A549 (cell line): ENCODE results near the gene NEIL3. TPM values are rescaled to one million over a fixed set of nuclear protein-coding genes. Genes with fewer than 3 reads are reported as not detected.

ENCODE experiments used
- ATAC-seq, 2 experiments: fragments of 200-7000 bp in 1 of 2; fragments of >200 bp in 1 of 2; cut with Nextera tagmentation in 1 of 2; cut with Tn5 transposase in 1 of 2; 3 replicates each; pipeline versions ENCODE4 v1.8.0 to v1.9.1; 2018 to 2020; ENCODE audit warnings: mild to moderate bottlenecking in 1 of 2, moderate library complexity in 1 of 2
- CTCF ChIA-PET: fragments of 300-600 bp; sonication (Branson Sonifier 250); formaldehyde crosslinking; extraction: SDS; loops from one replicate; lab custom pipeline; 2021; ENCODE audit warnings: antibody characterized with exemption, inconsistent platforms; lab: Yijun Ruan, JAX
- POLR2A ChIA-PET: fragments of 350-600 bp; formaldehyde crosslinking; extraction: SDS; loops from one replicate; lab custom pipeline; 2021; ENCODE audit warnings: antibody characterized with exemption, inconsistent platforms; lab: Yijun Ruan, JAX
- DNase-seq, 2 experiments: peaks; one replicate each; pipeline versions ENCODE4 v3.0.0 to v3.0.0-alpha.2; 2011 to 2016; ENCODE audit warnings: low read depth in 1 of 2, low spot score in 1 of 2
- FAIRE-seq: peaks from 2 replicates; lab custom pipeline; 2011; peaks lifted over from hg19 to GRCh38; lab: Jason Lieb, UNC
- H3K27ac ChIP-seq, 2 experiments: fragments of >200 bp; sonication (Bioruptor Twin); formaldehyde crosslinking; 3 replicates each; pipeline ENCODE4 v1.5.1; 2016 to 2017
- H3K4me1 ChIP-seq: fragments of >200 bp; sonication (Bioruptor Twin); formaldehyde crosslinking; 3 replicates; pipeline ENCODE4 v1.6.1; 2016
- H3K4me2 ChIP-seq: fragments of >200 bp; sonication (Bioruptor Twin); formaldehyde crosslinking; 3 replicates; pipeline ENCODE4 v1.6.1; 2016
- H3K4me3 ChIP-seq: fragments of >200 bp; sonication (Bioruptor Twin); formaldehyde crosslinking; 3 replicates; pipeline ENCODE4 v1.5.1; 2016
- H3K9me3 ChIP-seq: fragments of >200 bp; sonication (Bioruptor Twin); formaldehyde crosslinking; 3 replicates; pipeline ENCODE4 v1.6.1; 2016
- CBX8 ChIP-seq: fragments of 200-600 bp; sonication (generic); IDR thresholded peaks from 2 replicates; pipeline ENCODE4 v1.6.1; 2016
- CEBPB ChIP-seq, 2 experiments: fragments of >200 bp in 1 of 2; sonication (Bioruptor Twin) in 1 of 2; formaldehyde crosslinking in 1 of 2; IDR thresholded peaks; 2 replicates each; pipeline ENCODE4 v1.6.1; 2012 to 2016
- CHD2 ChIP-seq: fragments of 150-350 bp; IDR thresholded peaks from 2 replicates; pipeline ENCODE4 v1.6.1; 2014; ENCODE audit warnings: low read length; ENCODE audit not compliant: partially characterized antibody
- CTCF ChIP-seq: fragments of >200 bp; sonication (Bioruptor Twin); formaldehyde crosslinking; IDR thresholded peaks from 3 replicates; pipeline ENCODE4 v1.5.1; 2016
- EHF ChIP-seq: fragments of 250-450 bp; sonication (Bioruptor Pico); IDR thresholded peaks from 2 replicates; pipeline ENCODE4 v1.5.0; 2020; ENCODE audit warnings: mild to moderate bottlenecking
- HEYL ChIP-seq: fragments of 250-450 bp; sonication (Bioruptor Pico); IDR thresholded peaks from 2 replicates; pipeline ENCODE4 v1.8.0; 2021; ENCODE audit warnings: mild to moderate bottlenecking, moderate library complexity
- KDM5A ChIP-seq: fragments of 200-600 bp; sonication (generic); IDR thresholded peaks from 2 replicates; pipeline ENCODE4 v1.6.1; 2016; ENCODE audit warnings: antibody characterized with exemption, mild to moderate bottlenecking
- MAFK ChIP-seq: fragments of 450-650 bp; IDR thresholded peaks from 2 replicates; pipeline ENCODE4 v1.6.1; 2014; ENCODE audit not compliant: partially characterized antibody
- NPAS2 ChIP-seq: fragments of 250-450 bp; sonication (Bioruptor Pico); IDR thresholded peaks from 2 replicates; pipeline ENCODE4 v1.8.0; 2022; ENCODE audit warnings: mild to moderate bottlenecking, moderate library complexity, borderline replicate concordance
- POLR2A ChIP-seq: IDR thresholded peaks from 2 replicates; pipeline ENCODE4 v1.6.1; 2012; ENCODE audit warnings: mild to moderate bottlenecking, low read length
- SREBF2 ChIP-seq: fragments of 450-650 bp; IDR thresholded peaks from 2 replicates; pipeline ENCODE4 v1.6.1; 2014; ENCODE audit warnings: mild to moderate bottlenecking, moderate library complexity
- TP53 ChIP-seq: fragments of 250-450 bp; sonication (Bioruptor Pico); IDR thresholded peaks from 2 replicates; pipeline ENCODE4 v1.5.0; 2021; ENCODE audit warnings: mild to moderate bottlenecking, moderate library complexity
- ZC3H11A ChIP-seq: fragments of 450-650 bp; IDR thresholded peaks from 2 replicates; pipeline ENCODE4 v1.6.1; 2014; ENCODE audit warnings: antibody characterized with exemption, mild to moderate bottlenecking
- ZFP36 ChIP-seq: fragments of 450-650 bp; IDR thresholded peaks from 2 replicates; pipeline ENCODE4 v1.6.1; 2014; ENCODE audit warnings: borderline replicate concordance; ENCODE audit not compliant: partially characterized antibody
- WGBS: methylation state at CpG from one replicate; pipeline ENCODE4 v1.1.6; 2017; ENCODE audit errors: missing lambda C conversion rate; 5-methylcytosine and 5-hydroxymethylcytosine counted together
- polyA plus RNA-seq, 4 experiments: library from polyadenylated mRNA; depleted of rRNA in 3 of 4; stranded (reverse); fragments of >200 nt; fragmentation: RNase III in 1 of 4; extraction: RNeasy Plus Mini Kit Qiagen cat#74134 plus additional on column Dnase treatment in 1 of 4; gene quantifications; 2 replicates in 3 of 4; 3 replicates in 1 of 4; pipeline ENCODE4 v1.2.3, GENCODE V29; 2011 to 2017

Gene NEIL3
- polyA plus RNA-seq, 2 of the 4 experiments (the other 2 are of a cell fraction) = 23.4 to 42.0 TPM

DNA sequence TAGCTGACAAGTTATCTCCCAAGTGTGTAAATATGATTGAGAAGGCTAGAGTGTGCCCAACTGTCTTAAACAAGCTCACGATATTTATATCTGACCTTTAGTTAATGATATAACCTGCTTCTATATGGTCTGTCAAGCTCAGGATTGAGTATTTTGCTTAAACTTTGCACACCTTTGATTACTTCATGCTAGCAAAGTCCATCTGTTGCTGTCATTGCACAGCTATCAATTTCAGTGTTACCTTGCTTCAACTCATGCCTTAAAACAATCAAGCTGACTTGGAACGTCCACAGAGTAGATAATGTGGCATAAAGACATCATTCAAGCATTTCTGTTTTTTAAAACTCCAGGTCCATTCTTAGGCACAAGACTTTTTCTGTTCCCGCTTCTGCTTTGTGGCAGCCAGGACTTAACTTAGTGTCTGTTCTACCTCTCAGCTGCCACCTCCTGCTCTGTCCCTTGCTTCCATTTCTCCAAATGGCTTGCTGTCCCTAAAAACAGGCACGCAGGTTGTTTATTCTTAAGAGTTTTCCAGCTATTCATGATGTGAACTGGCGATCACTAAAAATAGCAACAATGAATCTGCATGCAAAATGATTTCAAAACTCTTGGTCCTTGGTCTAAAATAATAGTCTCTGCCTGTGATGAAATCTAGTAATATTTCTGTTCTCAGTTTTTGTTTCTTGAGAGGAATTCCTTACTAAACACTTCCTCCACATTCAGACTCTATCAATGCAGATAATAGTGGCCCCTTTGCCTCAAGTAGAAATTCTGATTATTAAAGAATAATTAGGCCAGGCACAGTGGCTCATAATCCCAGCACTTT, 16.3 kb upstream of the NEIL3 start:
- H3K9me3 ChIP-seq = peaks cover 12% of the 10 kb centered on the region
- TF ChIP-seq NPAS2 (CRISPR knock-in tag) = no peak
- FAIRE-seq (no peak), DNase-seq (no peak), ATAC-seq (no peak)
- no peak overlapping the region for H3K4me3 ChIP-seq
- no peak overlapping the region for H3K4me2 ChIP-seq
- no peaks in the 10 kb centered on the region for H3K4me1 ChIP-seq
- no peak overlapping the region for H3K27ac ChIP-seq
- POLR2A ChIA-PET = no interaction called here
- 69% methylated on average over 5 of the region's 5 CpGs for WGBS
- CTCF ChIA-PET = interaction anchor here (1.4 kb wide), 1 partner anchor 10 kb away, joined by 3 read pairs; no protein-coding TSS in a partner anchor

- DNase-seq (no peak), FAIRE-seq (no peak), ATAC-seq (no peak)
- Histone ChIP-seq H3K4me2 (no peak overlapping the region), H3K4me1 (peaks cover 12% of the 10 kb centered on the region; the same call in 2 of the 3 replicates), H3K4me3 (no peak overlapping the region), H3K9me3 (peaks cover 12% of the 10 kb centered on the region), H3K27ac (no peak overlapping the region)
- 97% methylated on average over 2 of the region's 2 CpGs for WGBS
- POLR2A ChIA-PET = no interaction called here
- no peak for TF ChIP-seq CBX8
- TF ChIP-seq KDM5A = peak; percentile 60; the same call in 1 of the 2 replicates
- CTCF ChIA-PET = interaction anchor here (0.8 kb wide), 1 partner anchor 9 kb away, joined by 3 read pairs; no protein-coding TSS in a partner anchor
These were observed 11.8 kb upstream of the NEIL3 start for GRCh38 chr4:177297785-177298391.

DNA sequence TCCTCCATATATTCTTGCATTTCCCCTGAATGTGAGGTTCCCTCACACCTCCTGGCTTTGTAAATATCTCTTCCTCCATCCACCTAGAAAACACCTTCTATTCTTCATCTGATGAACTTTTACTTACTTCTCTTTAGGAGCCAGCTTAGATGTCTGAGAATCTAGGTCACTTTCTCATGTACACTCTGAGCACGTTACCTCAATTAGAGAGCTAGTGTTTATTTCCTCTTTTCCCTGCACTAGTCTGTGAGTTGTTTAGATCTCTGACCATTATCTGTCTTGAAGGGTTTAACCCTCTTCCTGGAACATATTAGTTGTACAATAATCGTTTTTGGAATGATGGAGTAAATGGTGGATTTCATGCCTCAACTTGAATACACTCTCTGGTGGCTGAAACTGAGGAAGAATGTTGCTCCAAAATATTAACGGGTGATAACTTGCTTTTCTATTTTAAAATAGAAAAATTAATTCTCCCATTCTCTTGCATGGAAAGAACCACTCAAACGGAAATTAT, 8.5 kb upstream of the NEIL3 start:
- TF ChIP-seq ZC3H11A (no peak), CTCF (no peak), SREBF2 (no peak), MAFK (no peak), TP53 (CRISPR knock-in tag) (no peak), EHF (CRISPR knock-in tag) (no peak), ZFP36 (no peak), CHD2 (no peak)
- TF ChIP-seq, all 56 proteins: peak for 0
- ChIA-PET POLR2A (no interaction called here), CTCF (no interaction called here)
- 59% methylated on average over 4 of the region's 4 CpGs for WGBS
- Histone ChIP-seq H3K27ac (no peak overlapping the region), H3K4me1 (peaks cover 17% of the 10 kb centered on the region; the same call in 2 of the 3 replicates), H3K4me3 (no peak overlapping the region), H3K4me2 (no peak overlapping the region), H3K9me3 (peaks cover 12% of the 10 kb centered on the region)
- ATAC-seq (no peak), DNase-seq (no peak), FAIRE-seq (no peak)

- no peak for ATAC-seq
- WGBS = 95% methylated on average over 4 of the region's 4 CpGs
These were observed 7.1 kb upstream of the NEIL3 start for GRCh38 chr4:177302371-177303100.

More at GRCh38 chr4:177302371-177303100, 7.1 kb upstream of the NEIL3 start:
- no peak for DNase-seq
- no peak for TF ChIP-seq HEYL
- TF ChIP-seq ZFP36 = no peak
- no peak for TF ChIP-seq POLR2A
- TF ChIP-seq KDM5A = no peak
- TF ChIP-seq CEBPB (IDR thresholded peaks at IDR 0.05) = peak in 1 of 2 experiments; percentile 39; a peak in 1 of 4 replicates
- TF ChIP-seq, all 56 proteins: peak for 1
- Histone ChIP-seq H3K9me3 (peaks cover 7% of the 10 kb centered on the region), H3K4me1 (peaks cover 20% of the 10 kb centered on the region), H3K4me3 (no peak overlapping the region), H3K27ac (peak overlapping the region in 1 of 2 experiments; percentile 66; a peak in 4 of 6 replicates), H3K4me2 (no peak overlapping the region)
- FAIRE-seq = no peak
- CTCF ChIA-PET = interaction anchor here (0.6 to 1.3 kb wide), 2 partner anchors 8 to 79 kb away, joined by 3 read pairs; no protein-coding TSS in a partner anchor
- POLR2A ChIA-PET = no interaction called here
